ENCODE results near the gene HCST.

Gene HCST

DNA sequence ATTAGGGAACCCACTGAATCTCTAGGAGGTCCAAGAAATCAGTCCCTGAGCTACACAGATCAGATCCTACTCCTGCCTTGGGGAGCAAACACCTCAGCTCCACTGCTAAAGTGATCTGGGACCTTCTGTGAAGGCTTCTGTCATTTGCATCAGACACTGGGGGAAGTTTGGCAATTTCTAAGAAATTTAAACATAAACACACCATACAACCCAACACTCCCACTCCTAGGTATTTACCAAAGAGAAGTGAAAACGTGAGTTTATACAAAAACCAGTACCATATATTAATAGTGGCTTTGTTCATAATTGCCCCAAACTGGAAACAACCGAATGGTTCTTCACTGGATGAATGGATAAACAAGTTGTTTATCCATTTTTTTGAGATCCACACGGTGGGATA lies 13.1 kb downstream of the HCST start:
- H3K4me3 ChIP-seq (ENCODE audit: low read depth, low read length): no peak overlapping the region
- no peak for DNase-seq

GRCh38 chr19:35919306-35919705 lies 17.0 kb downstream of the HCST start:
- Histone ChIP-seq H3K9me3 (ENCODE audit: severe bottlenecking) (no peaks in the 10 kb centered on the region), H3K27ac (no peak overlapping the region), H3K36me3 (no peaks in the 10 kb centered on the region), H3K4me3 (ENCODE audit: low read depth, low read length) (no peak overlapping the region), H3K27me3 (ENCODE audit: insufficient read depth, low read depth, severe bottlenecking) (no peaks in the 10 kb centered on the region)
- no peak for TF ChIP-seq CTCF (IDR thresholded peaks at IDR 0.05; ENCODE audit: low read depth, low read length)
- no peak for DNase-seq

More for the DNA sequence above, 13.1 kb downstream of the HCST start:
- Histone ChIP-seq H3K27me3 (ENCODE audit: insufficient read depth, low read depth, severe bottlenecking) (no peaks in the 10 kb centered on the region), H3K36me3 (no peaks in the 10 kb centered on the region), H3K27ac (no peak overlapping the region), H3K9me3 (ENCODE audit: severe bottlenecking) (no peaks in the 10 kb centered on the region)
- TF ChIP-seq CTCF (IDR thresholded peaks at IDR 0.05; ENCODE audit: low read depth, low read length): no peak

- Histone ChIP-seq H3K36me3 (no peaks in the 10 kb centered on the region), H3K9me3 (ENCODE audit: severe bottlenecking) (peaks cover 5% of the 10 kb centered on the region), H3K4me3 (ENCODE audit: low read depth, low read length) (no peak overlapping the region), H3K27me3 (ENCODE audit: insufficient read depth, low read depth, severe bottlenecking) (no peaks in the 10 kb centered on the region), H3K27ac (no peak overlapping the region)
- no peak for DNase-seq
- no peak for TF ChIP-seq CTCF (IDR thresholded peaks at IDR 0.05; ENCODE audit: low read depth, low read length)
Measured at GRCh38 chr19:35921012-35921411, 18.7 kb downstream of the HCST start.

DNA sequence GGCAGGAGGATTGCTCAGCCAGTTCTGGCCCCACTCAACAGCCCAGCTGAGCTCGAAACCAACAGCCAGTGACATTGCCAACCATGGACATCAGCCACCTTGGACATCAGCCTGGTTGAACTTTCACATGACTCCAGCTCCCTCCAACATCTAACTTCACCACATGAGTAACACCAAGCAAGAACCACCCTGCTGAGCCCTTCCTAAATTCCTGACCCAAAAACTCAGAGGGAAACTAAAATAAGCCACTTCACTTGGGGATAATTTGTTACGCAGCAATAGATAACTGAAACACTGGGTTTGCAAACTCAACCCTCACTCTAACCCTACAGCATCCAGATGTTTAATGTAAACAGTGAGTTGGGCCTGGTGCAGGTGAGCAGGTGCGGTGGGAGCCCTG lies 23.2 kb downstream of the HCST start:
- no peak for DNase-seq
- no peak overlapping the region for H3K27ac ChIP-seq
- H3K9me3 ChIP-seq (ENCODE audit: severe bottlenecking): peaks cover 5% of the 10 kb centered on the region
- H3K27me3 ChIP-seq (ENCODE audit: insufficient read depth, low read depth, severe bottlenecking): no peaks in the 10 kb centered on the region
- H3K36me3 ChIP-seq: no peaks in the 10 kb centered on the region
- no peak for TF ChIP-seq CTCF (IDR thresholded peaks at IDR 0.05; ENCODE audit: low read depth, low read length)
- H3K4me3 ChIP-seq (ENCODE audit: low read depth, low read length): no peak overlapping the region

DNA sequence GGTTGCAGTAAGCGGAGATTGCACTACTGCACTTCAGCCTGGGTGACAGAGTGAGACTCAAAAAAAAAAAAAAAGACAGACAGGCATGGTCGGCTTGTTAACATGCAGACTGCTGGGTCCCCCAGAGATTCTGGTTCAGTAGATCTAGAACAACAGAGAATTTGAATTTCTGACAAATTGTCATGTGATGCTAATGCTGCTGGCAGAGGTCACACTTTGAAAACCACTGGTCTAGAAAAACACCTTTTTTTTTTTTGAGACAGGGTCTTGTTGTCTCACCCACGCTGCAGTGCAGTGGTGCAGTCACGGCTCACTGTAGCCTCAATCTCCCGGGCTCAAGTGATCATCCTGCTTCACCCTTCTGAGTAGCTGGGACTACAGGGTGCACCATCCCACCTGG lies 26.2 kb downstream of the HCST start:
- H3K36me3 ChIP-seq: no peaks in the 10 kb centered on the region
- no peak for TF ChIP-seq CTCF (IDR thresholded peaks at IDR 0.05; ENCODE audit: low read depth, low read length)
- H3K9me3 ChIP-seq (ENCODE audit: severe bottlenecking): peaks cover 5% of the 10 kb centered on the region
- no peaks in the 10 kb centered on the region for H3K27me3 ChIP-seq (ENCODE audit: insufficient read depth, low read depth, severe bottlenecking)
- H3K27ac ChIP-seq: no peak overlapping the region
- no peak for DNase-seq
- H3K4me3 ChIP-seq (ENCODE audit: low read depth, low read length): no peak overlapping the region

- H3K27ac ChIP-seq: no peak overlapping the region
- DNase-seq: no peak
- H3K27me3 ChIP-seq (ENCODE audit: insufficient read depth, low read depth, severe bottlenecking): no peaks in the 10 kb centered on the region
- no peak for TF ChIP-seq CTCF (IDR thresholded peaks at IDR 0.05; ENCODE audit: low read depth, low read length)
- no peaks in the 10 kb centered on the region for H3K36me3 ChIP-seq
- H3K4me3 ChIP-seq (ENCODE audit: low read depth, low read length): no peak overlapping the region
- peaks cover 5% of the 10 kb centered on the region for H3K9me3 ChIP-seq (ENCODE audit: severe bottlenecking)
Measured at GRCh38 chr19:35929876-35930275, 27.5 kb downstream of the HCST start.
